Caki2 (cell line): ENCODE results near the gene PKP3. TPM values are rescaled to one million over a fixed set of nuclear protein-coding genes. Genes with fewer than 3 reads are reported as not detected.

Experiments
- DNase-seq: peaks from one replicate; pipeline ENCODE4 v3.0.0-alpha.2; 2015; ENCODE audit warnings: low read depth
- in situ Hi-C: cut with HindIII; loops from 2 replicates; pipeline ENCODE4 v1.10.0; 2016; ENCODE audit warnings: low sequenced_read_pairs, low pct_unique_long_range_greater_than_20kb, mixed read lengths
- total RNA-seq: library from RNA; depleted of rRNA; stranded (reverse); fragments of >200 nt; shearing (Covaris generic); gene quantifications from 2 replicates; pipeline ENCODE4 v1.2.3, GENCODE V29; 2014; ENCODE audit warnings: low replicate concordance; rRNA removed

The PKP3 gene
- total RNA-seq, 1 experiment from 2014 or later: 70.7 TPM

DNA sequence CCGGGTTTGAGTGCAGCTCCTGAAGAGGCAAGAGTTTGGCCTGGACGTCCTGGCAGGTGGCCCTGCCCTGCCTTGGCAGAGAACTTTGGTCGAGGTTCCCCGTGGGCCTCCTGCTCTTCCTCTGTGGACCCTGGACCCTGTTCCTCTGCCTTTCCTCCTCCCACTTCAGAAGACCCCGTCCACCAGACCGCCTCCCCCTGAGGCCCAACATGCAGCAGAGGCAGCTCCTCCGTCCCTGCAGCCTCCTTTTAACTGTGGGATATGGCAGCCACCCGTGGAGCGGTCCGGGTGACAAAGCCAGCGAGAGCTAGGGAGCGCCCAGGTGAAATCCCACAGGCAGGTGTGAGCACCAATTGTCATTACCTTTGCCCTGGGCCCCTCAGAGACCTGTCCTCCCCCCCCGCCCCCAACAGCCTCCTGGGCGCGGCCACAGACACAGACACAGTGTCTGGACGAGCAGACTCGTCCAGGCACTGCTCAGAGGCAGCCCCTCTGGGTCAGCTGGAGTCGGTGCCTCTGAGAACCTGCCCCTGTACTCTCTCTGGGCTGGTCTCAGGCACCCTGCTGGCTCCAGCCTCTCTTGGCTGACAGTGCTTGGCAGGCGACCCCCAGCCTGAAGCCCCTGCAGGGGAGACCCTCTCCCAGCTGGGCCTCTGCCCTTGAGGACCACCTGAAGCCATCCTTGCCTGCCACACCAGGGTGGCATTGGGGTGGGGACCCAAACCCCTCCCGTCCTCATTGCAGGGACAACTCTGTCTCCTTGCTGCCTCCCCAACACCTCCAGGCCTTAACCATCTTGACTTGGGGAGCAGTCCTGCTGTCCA is 52.0 kb downstream of the PKP3 start:
- DNase-seq: no peak
- in situ Hi-C loops: no loop called here

GRCh38 chr11:446891-447290 is 52.9 kb downstream of the PKP3 start:
- in situ Hi-C loops: no loop called here
- DNase-seq: no peak

- in situ Hi-C loops: no loop called here
- peak; percentile 91 for DNase-seq
Measured at GRCh38 chr11:447923-448731, 54.1 kb downstream of the PKP3 start.

GRCh38 chr11:449889-450808 is 56.1 kb downstream of the PKP3 start, which contains the start of gene PTDSS2:
PTDSS2 (plus strand) TSS chr11:450279; CDS start chr11:450456, 177 bp downstream.
- in situ Hi-C loops: no loop called here
- peak; percentile 85 for DNase-seq

DNA sequence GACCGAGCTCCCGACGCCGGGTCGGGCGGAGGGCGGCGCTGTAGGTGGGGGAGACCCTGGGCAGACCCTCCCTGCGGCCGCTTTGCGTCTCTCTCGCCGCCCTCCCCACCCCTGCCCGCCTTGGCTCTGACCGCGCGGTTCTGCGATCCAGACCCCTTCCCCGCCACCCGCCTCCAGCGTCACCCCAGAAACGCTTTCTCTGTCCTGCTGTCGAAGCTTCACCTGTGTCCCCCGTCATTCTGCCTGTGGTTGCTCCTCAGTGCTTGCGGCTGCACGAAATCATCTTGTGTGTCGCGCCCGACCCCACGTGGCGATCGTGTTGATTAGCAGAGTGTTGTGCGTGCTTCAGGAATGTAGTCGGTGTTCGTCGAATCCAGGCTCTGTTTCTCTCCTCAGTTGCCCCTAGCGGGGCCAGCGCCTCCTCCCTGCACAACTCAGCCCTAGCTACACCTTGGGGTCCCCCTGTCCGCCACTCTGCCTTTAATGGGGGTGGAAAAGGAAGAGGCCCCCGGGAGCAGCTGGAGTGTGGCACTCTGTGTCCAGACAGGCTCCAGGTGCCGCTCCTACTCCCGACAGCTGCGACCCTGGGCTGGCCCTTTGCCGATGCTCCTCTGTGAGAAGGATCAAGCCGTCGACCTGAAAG is 56.9 kb downstream of the PKP3 start:
- DNase-seq: peak; percentile 32
- in situ Hi-C loops: no loop called here

GRCh38 chr11:451738-452137 is 57.7 kb downstream of the PKP3 start:
- DNase-seq: no peak
- in situ Hi-C loops: no loop called here

- no peak for DNase-seq
- in situ Hi-C loops: no loop called here
Measured at GRCh38 chr11:452203-452744, 58.3 kb downstream of the PKP3 start.

DNA sequence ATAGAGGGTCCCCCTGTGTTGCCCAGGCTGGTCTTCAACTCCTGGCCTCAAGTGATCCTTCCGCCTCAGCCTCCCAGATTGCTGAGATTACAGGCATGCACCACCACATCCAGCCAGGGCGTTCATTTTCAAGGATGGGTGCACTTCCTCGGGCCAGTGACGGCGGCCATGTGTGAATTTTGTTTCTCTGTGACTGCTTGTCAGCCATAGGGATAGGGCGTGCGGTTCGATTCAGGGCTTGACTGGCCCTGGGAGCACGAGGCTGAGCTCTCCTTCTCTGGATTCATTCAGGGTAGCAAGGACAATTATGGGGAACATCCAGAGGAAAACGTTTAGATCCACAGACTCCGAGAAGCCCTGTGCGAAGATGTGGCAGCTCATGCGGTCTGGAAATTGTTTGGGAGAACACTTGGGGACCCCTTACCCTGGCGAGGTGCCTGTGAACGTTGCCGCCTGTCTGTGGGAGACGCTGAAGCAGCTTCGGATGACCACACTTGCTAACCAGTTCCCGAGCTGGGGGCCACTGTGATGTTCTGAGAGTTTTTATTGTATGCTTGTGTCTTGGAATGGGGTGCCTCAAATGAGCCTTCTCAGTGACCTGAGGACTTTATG is 59.0 kb downstream of the PKP3 start:
- in situ Hi-C loops: no loop called here
- no peak for DNase-seq

DNA sequence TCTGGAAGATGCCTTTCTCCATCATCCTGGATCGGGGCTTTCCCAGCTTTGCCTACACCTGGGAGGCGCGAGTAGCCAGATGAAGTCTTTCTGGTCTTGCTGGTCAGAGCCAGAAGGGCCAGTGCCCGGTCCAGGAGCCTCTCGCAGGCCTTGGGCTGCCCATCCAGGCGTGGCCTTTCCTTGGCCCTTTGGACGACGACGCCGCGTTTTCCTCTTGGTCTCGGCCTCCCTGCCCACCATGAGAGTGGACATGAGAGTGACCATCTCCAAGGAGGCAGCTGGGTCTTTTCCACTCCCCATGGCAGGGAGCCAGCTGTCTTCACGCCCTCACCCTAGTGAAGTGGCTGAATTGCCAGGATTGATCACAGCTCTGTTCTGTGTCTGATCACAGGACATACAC is 59.6 kb downstream of the PKP3 start:
- no peak for DNase-seq
- in situ Hi-C loops: no loop called here

GRCh38 chr11:454043-454442 is 60.0 kb downstream of the PKP3 start:
- in situ Hi-C loops: no loop called here

More at GRCh38 chr11:454043-454442, 60.0 kb downstream of the PKP3 start:
- no peak for DNase-seq

Other genes with a start within 250 kb of the PKP3 start
- not detected in 2 replicates for gene SCGB1C1, start 201.1 kb upstream of the PKP3 start, total RNA-seq
- 23.3 and 26.2 TPM in 2 replicates for gene BET1L, start 186.8 kb upstream of the PKP3 start, total RNA-seq
- 80.2 and 115 TPM in 2 replicates for gene RIC8A, start 186.5 kb upstream of the PKP3 start, total RNA-seq
- 24.4 and 25.1 TPM in 2 replicates for gene SIRT3, start 157.9 kb upstream of the PKP3 start, total RNA-seq
- gene PSMD13, start 157.2 kb upstream of the PKP3 start, total RNA-seq: 97.7 and 117 TPM in 2 replicates
- gene NLRP6, start 115.8 kb upstream of the PKP3 start, total RNA-seq: not detected in 2 replicates
- gene PGGHG, start 105.1 kb upstream of the PKP3 start, total RNA-seq: 7.9 and 11.2 TPM in 2 replicates
- not detected in 2 replicates for gene IFITM5, start 94.7 kb upstream of the PKP3 start, total RNA-seq
- gene IFITM2, start 86.4 kb upstream of the PKP3 start, total RNA-seq: not detected in 2 replicates
- gene IFITM1, start 80.2 kb upstream of the PKP3 start, total RNA-seq: 2.0 and 10.3 TPM in 2 replicates
- 6.2 and 23.7 TPM in 2 replicates for gene IFITM3, start 73.3 kb upstream of the PKP3 start, total RNA-seq
- 23.9 and 61.5 TPM in 2 replicates for gene B4GALNT4, start 24.7 kb upstream of the PKP3 start, total RNA-seq
- gene SIGIRR, start 20.8 kb downstream of the PKP3 start, total RNA-seq: 66.9 and 103 TPM in 2 replicates
- not detected in 2 replicates for gene ANO9, start 47.8 kb downstream of the PKP3 start, total RNA-seq
- 36.9 and 50.2 TPM in 2 replicates for gene PTDSS2, start 56.1 kb downstream of the PKP3 start, total RNA-seq
- gene RNH1, start 113.0 kb downstream of the PKP3 start, total RNA-seq: 271 and 316 TPM in 2 replicates
- 43.8 and 120 TPM in 2 replicates for gene HRAS, start 141.4 kb downstream of the PKP3 start, total RNA-seq
- 2.0 and 3.4 TPM in 2 replicates for gene LRRC56, start 143.3 kb downstream of the PKP3 start, total RNA-seq
- gene LMNTD2, start 166.5 kb downstream of the PKP3 start, total RNA-seq: 6.7 and 18.4 TPM in 2 replicates
- gene RASSF7, start 166.8 kb downstream of the PKP3 start, total RNA-seq: 107 and 124 TPM in 2 replicates
- 36.5 and 42.6 TPM in 2 replicates for gene PHRF1, start 182.3 kb downstream of the PKP3 start, total RNA-seq
- gene IRF7, start 221.7 kb downstream of the PKP3 start, total RNA-seq: 12.5 and 23.2 TPM in 2 replicates
- not detected in 2 replicates for gene CDHR5, start 230.7 kb downstream of the PKP3 start, total RNA-seq
- not detected in 2 replicates for gene SCT, start 233.0 kb downstream of the PKP3 start, total RNA-seq
- gene DRD4, start 243.1 kb downstream of the PKP3 start, total RNA-seq: not detected in 2 replicates